ENCODE results near the gene CACNA2D3. TPM values are rescaled to one million over a fixed set of nuclear protein-coding genes. Genes with fewer than 3 reads are reported as not detected.
"Not testable (repeated sequence)": the region's sequence is repeated elsewhere in the genome, so short reads cannot be mapped to it uniquely, and the experiment has no call there.

The CACNA2D3 gene
- total RNA-seq, 1 experiment from 2014 or later, result 11.7 TPM

GRCh38 chr3:54630101-54630623 lies 507.8 kb downstream of the CACNA2D3 start:
- DNase-seq (ENCODE audit: low read depth), result no peak

GRCh38 chr3:54631001-54631400 lies 508.6 kb downstream of the CACNA2D3 start:
- DNase-seq (ENCODE audit: low read depth), result not testable (repeated sequence)

- DNase-seq (ENCODE audit: low read depth), result no peak
Observed at GRCh38 chr3:54631516-54632325, 509.4 kb downstream of the CACNA2D3 start.

GRCh38 chr3:54632326-54632665 lies 509.9 kb downstream of the CACNA2D3 start:
- DNase-seq (ENCODE audit: low read depth), result no peak

GRCh38 chr3:54632834-54633233 lies 510.5 kb downstream of the CACNA2D3 start:
- no peak for DNase-seq (ENCODE audit: low read depth)

- DNase-seq (ENCODE audit: low read depth), result no peak
Observed at GRCh38 chr3:54633444-54634121, 511.2 kb downstream of the CACNA2D3 start.

- no peak for DNase-seq (ENCODE audit: low read depth)
Observed at GRCh38 chr3:54634122-54634469, 511.7 kb downstream of the CACNA2D3 start.

GRCh38 chr3:54639790-54640372 lies 517.5 kb downstream of the CACNA2D3 start:
- DNase-seq (ENCODE audit: low read depth), result not testable (repeated sequence)

GRCh38 chr3:54641226-54642014 lies 519.1 kb downstream of the CACNA2D3 start:
- no peak for DNase-seq (ENCODE audit: low read depth)

GRCh38 chr3:54642147-54642546 lies 519.8 kb downstream of the CACNA2D3 start:
- DNase-seq (ENCODE audit: low read depth), result no peak

- no peak for DNase-seq (ENCODE audit: low read depth)
Observed at GRCh38 chr3:54647721-54648120, 525.4 kb downstream of the CACNA2D3 start.

GRCh38 chr3:54649551-54649950 lies 527.2 kb downstream of the CACNA2D3 start:
- no peak for DNase-seq (ENCODE audit: low read depth)

GRCh38 chr3:54653456-54654195 lies 531.3 kb downstream of the CACNA2D3 start:
- DNase-seq (ENCODE audit: low read depth), result peak; percentile 12

GRCh38 chr3:54654776-54655175 lies 532.4 kb downstream of the CACNA2D3 start:
- no peak for DNase-seq (ENCODE audit: low read depth)

GRCh38 chr3:54659347-54659746 lies 537.0 kb downstream of the CACNA2D3 start:
- no peak for DNase-seq (ENCODE audit: low read depth)

- peak; percentile 21 for DNase-seq (ENCODE audit: low read depth)
Observed at GRCh38 chr3:54660714-54661132, 538.4 kb downstream of the CACNA2D3 start.

- DNase-seq (ENCODE audit: low read depth), result no peak
Observed at GRCh38 chr3:54661151-54661550, 538.8 kb downstream of the CACNA2D3 start.

- DNase-seq (ENCODE audit: low read depth), result no peak
Observed at GRCh38 chr3:54663501-54664011, 541.2 kb downstream of the CACNA2D3 start.

- no peak for DNase-seq (ENCODE audit: low read depth)
Observed at GRCh38 chr3:54665016-54665600, 542.8 kb downstream of the CACNA2D3 start.

GRCh38 chr3:54668236-54668635 lies 545.9 kb downstream of the CACNA2D3 start:
- DNase-seq (ENCODE audit: low read depth), result no peak

Data from RPMI7951 (cell line).